HepG2 (cell line): ENCODE data around the gene PRR33. TPM values are rescaled to one million over a fixed set of nuclear protein-coding genes. Genes with fewer than 3 reads are reported as not detected.

Experiments
- ATAC-seq: fragments of 200-7000 bp; cut with Tn5 transposase; 3 replicates; pipeline ENCODE4 v1.9.1; 2020; ENCODE audit warnings: mild to moderate bottlenecking, moderate library complexity
- BruUV-seq: library from RNA; stranded (reverse); fragments of 400-500 nt; replicated peaks from 2 replicates; lab custom pipeline; 2021; lab: Mats Ljungman, UMichigan
- CTCF ChIA-PET: fragments of 300-600 bp; formaldehyde crosslinking; extraction: SDS; loops from one replicate; lab custom pipeline; 2021; ENCODE audit warnings: low total read pairs, inconsistent platforms, low intra/inter-chr PET ratio; lab: Yijun Ruan, JAX
- POLR2A ChIA-PET: fragments of 350-600 bp; sonication (Branson Sonifier 250); formaldehyde crosslinking; loops from one replicate; lab custom pipeline; 2020; ENCODE audit warnings: antibody characterized with exemption, inconsistent platforms; lab: Yijun Ruan, JAX
- DNase-seq: peaks from one replicate; pipeline ENCODE4 v3.0.0-alpha.2; 2015; ENCODE audit warnings: low spot score
- FAIRE-seq: peaks from 3 replicates; lab custom pipeline; 2011; peaks lifted over from hg19 to GRCh38; lab: Jason Lieb, UNC
- H2AFZ ChIP-seq: one replicate; pipeline ENCODE4 v1.6.1; 2011; ENCODE audit warnings: low read length, inconsistent platforms
- H3K27ac ChIP-seq: fragments of 300-600 bp; 3 replicates; pipeline ENCODE4 v1.8.0; 2011; ENCODE audit warnings: mixed run types, mild to moderate bottlenecking, mixed read lengths, low read length, inconsistent platforms; ENCODE audit not compliant: insufficient read depth; ENCODE audit errors: extremely low read length
- H3K27me3 ChIP-seq, 2 experiments: fragments of 200-600 bp in 1 of 2; 2 replicates in 1 of 2; 3 replicates in 1 of 2; pipeline versions ENCODE4 v1.6.0 to v1.8.0; 2011; ENCODE audit warnings: low read length in 2 of 2, mild to moderate bottlenecking in 2 of 2, moderate library complexity in 2 of 2, inconsistent platforms in 1 of 2; ENCODE audit not compliant: insufficient read depth in 2 of 2, control insufficient read depth in 1 of 2
- H3K36me3 ChIP-seq, 2 experiments: fragments of 200-600 bp in 1 of 2; replicated peaks in 1 of 2; 2 replicates in 1 of 2; 3 replicates in 1 of 2; pipeline versions ENCODE4 v1.5.1 to v1.8.0; 2011; ENCODE audit warnings: low read length in 2 of 2, inconsistent platforms in 1 of 2; ENCODE audit not compliant: insufficient read depth in 2 of 2, control insufficient read depth in 1 of 2
- H3K4me1 ChIP-seq: 2 replicates; pipeline ENCODE4 v1.5.1; 2012; ENCODE audit warnings: low read length, inconsistent platforms; ENCODE audit not compliant: insufficient read depth
- H3K4me2 ChIP-seq: 2 replicates; pipeline ENCODE4 v1.6.0; 2011; ENCODE audit warnings: low read depth, low read length, inconsistent platforms
- H3K4me3 ChIP-seq, 3 experiments: fragments of 200-600 bp in 1 of 3; sonication (generic), shearing (Covaris generic) in 1 of 3; replicated peaks in 1 of 3; 2 replicates each; pipeline ENCODE4 v1.5.1; 2011 to 2016; ENCODE audit warnings: low read length in 3 of 3, inconsistent platforms in 2 of 3, low read depth in 2 of 3, mild to moderate bottlenecking in 2 of 3, control low read depth in 1 of 3, mixed read lengths in 1 of 3; ENCODE audit not compliant: insufficient read depth in 1 of 3
- H3K79me2 ChIP-seq: one replicate; pipeline ENCODE4 v1.6.1; 2011; ENCODE audit warnings: low read length, inconsistent platforms; ENCODE audit not compliant: insufficient read depth
- H3K9ac ChIP-seq: 2 replicates; pipeline ENCODE4 v1.6.0; 2011; ENCODE audit warnings: mild to moderate bottlenecking, low read depth, low read length, inconsistent platforms; ENCODE audit not compliant: insufficient read depth
- H3K9me3 ChIP-seq: 2 replicates; pipeline ENCODE4 v1.5.1; 2012; ENCODE audit warnings: mild to moderate bottlenecking, low read length
- H4K20me1 ChIP-seq: 2 replicates; pipeline ENCODE4 v1.6.0; 2011; ENCODE audit warnings: inconsistent platforms, mild to moderate bottlenecking, low read length, moderate library complexity; ENCODE audit not compliant: insufficient read depth
- THAP11 ChIP-seq: IDR thresholded peaks from 2 replicates; pipeline ENCODE4 v1.6.1; 2016; ENCODE audit warnings: missing biosample characterization, missing genetic modification reagents
- ZNF713 ChIP-seq: sonication (generic); formaldehyde crosslinking; IDR thresholded peaks from 2 replicates; pipeline ENCODE4 v1.4.0; 2020; ENCODE audit warnings: mild to moderate bottlenecking, missing genetic modification reagents
- WGBS: methylation state at CpG from one replicate; pipeline ENCODE4 v1.1.6; 2017; ENCODE audit warnings: low lambda C conversion rate; 5-methylcytosine and 5-hydroxymethylcytosine counted together
- in situ Hi-C: cut with HindIII; loops from 2 replicates; pipeline ENCODE4 v1.10.0; 2017; ENCODE audit warnings: low pct_unique_long_range_greater_than_20kb; ENCODE audit not compliant: extremely low pct_ligation_motif_present
- intact Hi-C: fragments of 100-400 bp; cut with micrococcal nuclease; formaldehyde crosslinking; loops from one replicate; pipeline ENCODE4 v1.10.0; 2022; ENCODE audit not compliant: unreplicated experiment
- polyA plus RNA-seq, 8 experiments: library from polyadenylated mRNA; depleted of rRNA in 3 of 8; stranded (reverse) in 7 of 8; unstranded in 1 of 8; fragments of >200 nt; fragmentation: Illumina TruSeq in 4 of 8; extraction: Trizol in 4 of 8; gene quantifications; 2 replicates each; pipeline versions ENCODE4 v1.2.1 to v1.2.3, GENCODE V29; 2011 to 2016; ENCODE audit warnings: low read depth in 4 of 8, missing spikeins in 1 of 8, mixed read lengths in 1 of 8; ENCODE audit not compliant: insufficient read depth in 1 of 8
- total RNA-seq, 5 experiments: library from RNA; depleted of rRNA; stranded (reverse); fragments of >200 nt; fragmentation: Illumina TruSeq; extraction: Trizol; gene quantifications; 2 replicates each; pipeline ENCODE4 v1.2.3, GENCODE V29; 2016; ENCODE audit warnings: low read depth in 1 of 5
- TF ChIP-seq, protein P1 (sequence below): sonication (generic); formaldehyde crosslinking; IDR thresholded peaks from 2 replicates; pipeline ENCODE4 v1.4.0; 2020; ENCODE audit warnings: low read depth, mild to moderate bottlenecking, missing genetic modification reagents
- TF ChIP-seq, protein P2 (sequence below): sonication (generic); formaldehyde crosslinking; conservative IDR thresholded peaks from 2 replicates; pipeline ENCODE4 v1.8.0; 2022; ENCODE audit warnings: missing genetic modification reagents

Gene PRR33
- total and polyA plus RNA-seq, 2 of the 13 experiments (the other 11 are each of a cell fraction or from before 2014, with no cell fraction given), result not detected

DNA sequence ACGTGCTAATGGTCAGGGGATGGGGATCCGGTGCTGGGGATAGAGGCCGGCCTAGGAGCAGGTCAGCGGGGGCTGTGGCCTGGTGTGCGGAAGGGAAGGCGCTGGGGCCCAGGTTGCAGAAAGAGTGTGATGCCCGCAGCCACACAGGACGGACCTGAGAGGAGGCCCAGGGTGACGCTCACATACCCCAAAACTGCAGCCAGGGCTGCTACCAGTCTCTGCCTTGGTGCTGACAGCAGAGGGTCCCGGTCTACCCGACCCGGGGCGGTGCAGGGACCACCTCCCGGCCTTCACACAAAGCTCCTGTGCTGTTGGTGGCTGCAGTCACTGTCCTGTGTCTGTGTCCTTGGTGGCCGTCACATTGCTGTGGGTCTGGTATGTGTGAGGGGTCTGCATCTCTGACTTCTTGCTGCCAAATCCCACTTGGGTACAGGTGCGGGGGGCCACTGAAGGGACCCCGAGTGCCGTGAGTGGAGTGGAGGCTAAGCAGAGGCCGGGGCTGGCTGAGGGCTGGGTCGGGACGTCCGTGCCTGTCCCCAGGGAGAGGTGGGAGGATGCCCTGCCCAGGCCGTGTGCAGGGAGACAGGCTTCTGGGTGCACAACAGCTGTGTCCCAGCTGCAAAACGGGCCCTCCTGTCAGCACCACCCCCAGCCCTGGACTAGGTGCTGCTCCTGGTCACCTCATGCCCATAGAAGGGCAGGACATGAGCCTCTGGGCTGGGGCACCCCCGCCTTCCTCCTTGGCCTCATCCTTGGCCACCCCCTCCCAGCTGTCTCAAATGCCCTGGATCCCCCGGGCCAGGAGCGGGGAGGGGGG lies 37.4 kb downstream of the PRR33 start (continued):
- TF ChIP-seq, protein P1, sequence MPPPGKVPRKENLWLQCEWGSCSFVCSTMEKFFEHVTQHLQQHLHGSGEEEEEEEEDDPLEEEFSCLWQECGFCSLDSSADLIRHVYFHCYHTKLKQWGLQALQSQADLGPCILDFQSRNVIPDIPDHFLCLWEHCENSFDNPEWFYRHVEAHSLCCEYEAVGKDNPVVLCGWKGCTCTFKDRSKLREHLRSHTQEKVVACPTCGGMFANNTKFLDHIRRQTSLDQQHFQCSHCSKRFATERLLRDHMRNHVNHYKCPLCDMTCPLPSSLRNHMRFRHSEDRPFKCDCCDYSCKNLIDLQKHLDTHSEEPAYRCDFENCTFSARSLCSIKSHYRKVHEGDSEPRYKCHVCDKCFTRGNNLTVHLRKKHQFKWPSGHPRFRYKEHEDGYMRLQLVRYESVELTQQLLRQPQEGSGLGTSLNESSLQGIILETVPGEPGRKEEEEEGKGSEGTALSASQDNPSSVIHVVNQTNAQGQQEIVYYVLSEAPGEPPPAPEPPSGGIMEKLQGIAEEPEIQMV (CRISPR knock-in tag), result no peak

DNA sequence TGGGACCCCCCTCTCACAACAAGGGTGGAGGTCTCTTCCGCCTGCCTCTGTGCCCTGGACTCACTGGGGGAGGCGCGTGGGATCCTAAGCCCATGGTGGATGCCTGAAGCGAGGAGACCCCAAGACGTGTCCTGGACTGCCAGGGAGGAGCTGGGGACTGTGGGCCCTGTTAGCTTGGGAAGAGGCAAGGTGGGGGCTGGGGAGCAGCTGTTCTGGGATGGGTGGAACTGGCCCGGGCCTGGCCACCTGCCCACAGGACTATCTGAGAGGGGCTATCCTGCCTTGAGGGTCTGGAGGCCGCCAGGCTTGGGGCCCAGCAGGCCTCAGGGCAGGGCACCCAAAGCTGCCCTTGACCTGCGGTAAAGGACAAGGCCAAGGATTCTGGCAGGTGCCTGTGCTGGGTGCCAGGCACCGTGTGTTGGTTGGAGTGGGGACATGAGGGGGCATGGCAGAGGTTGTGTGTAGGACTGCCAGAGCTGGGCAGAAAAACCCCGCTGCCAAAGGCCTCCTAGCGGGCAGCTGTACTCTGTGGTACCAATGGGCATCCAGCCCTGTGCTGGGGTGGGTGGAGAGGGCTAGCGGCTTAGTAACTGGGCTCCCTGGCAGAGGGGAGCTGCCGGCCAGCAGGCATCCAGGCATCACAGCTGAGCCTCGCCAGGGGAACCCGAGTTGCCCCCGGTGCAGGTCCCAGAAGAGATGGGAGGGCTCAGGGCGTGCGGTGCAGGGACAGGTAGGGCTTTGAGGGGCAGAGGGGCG lies 38.1 kb downstream of the PRR33 start:
- ATAC-seq (no peak), FAIRE-seq (no peak), DNase-seq (no peak)
- Histone ChIP-seq H4K20me1 (no peaks in the 10 kb centered on the region), H2AFZ (no peak overlapping the region), H3K9ac (no peak overlapping the region), H3K9me3 (no peaks in the 10 kb centered on the region), H3K27ac (no peak overlapping the region), H3K4me3 (no peak overlapping the region), H3K4me2 (no peak overlapping the region), H3K4me1 (no peaks in the 10 kb centered on the region), H3K36me3 (no peaks in the 10 kb centered on the region), H3K79me2 (no peaks in the 10 kb centered on the region), H3K27me3 (peaks cover 26 to 89% of the 10 kb centered on the region in 2 experiments)
- in situ Hi-C loops (no loop called here), intact Hi-C loops (no loop called here)
- 29% methylated on average over 10 of the region's 19 CpGs for WGBS
- POLR2A ChIA-PET, result no interaction called here
- CTCF ChIA-PET, result no interaction called here
- no peak for TF ChIP-seq ZNF713 (CRISPR knock-in tag)
- TF ChIP-seq, protein P2, sequence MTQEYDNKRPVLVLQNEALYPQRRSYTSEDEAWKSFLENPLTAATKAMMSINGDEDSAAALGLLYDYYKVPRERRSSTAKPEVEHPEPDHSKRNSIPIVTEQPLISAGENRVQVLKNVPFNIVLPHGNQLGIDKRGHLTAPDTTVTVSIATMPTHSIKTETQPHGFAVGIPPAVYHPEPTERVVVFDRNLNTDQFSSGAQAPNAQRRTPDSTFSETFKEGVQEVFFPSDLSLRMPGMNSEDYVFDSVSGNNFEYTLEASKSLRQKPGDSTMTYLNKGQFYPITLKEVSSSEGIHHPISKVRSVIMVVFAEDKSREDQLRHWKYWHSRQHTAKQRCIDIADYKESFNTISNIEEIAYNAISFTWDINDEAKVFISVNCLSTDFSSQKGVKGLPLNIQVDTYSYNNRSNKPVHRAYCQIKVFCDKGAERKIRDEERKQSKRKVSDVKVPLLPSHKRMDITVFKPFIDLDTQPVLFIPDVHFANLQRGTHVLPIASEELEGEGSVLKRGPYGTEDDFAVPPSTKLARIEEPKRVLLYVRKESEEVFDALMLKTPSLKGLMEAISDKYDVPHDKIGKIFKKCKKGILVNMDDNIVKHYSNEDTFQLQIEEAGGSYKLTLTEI (CRISPR knock-in tag), result no peak
- no peak for TF ChIP-seq THAP11 (CRISPR knock-in tag)
- no TSS peak for BruUV-seq
